Caco-2 (cell line): Measurements from ENCODE around the gene ATP6V1F. TPM values are rescaled to one million over a fixed set of nuclear protein-coding genes. Genes with fewer than 3 reads are reported as not detected.

ENCODE experiments used
- BruUV-seq: library from RNA; stranded (reverse); fragments of 400-500 nt; replicated peaks from 2 replicates; lab custom pipeline; 2021; lab: Mats Ljungman, UMichigan
- CTCF ChIA-PET: fragments of 300-600 bp; sonication (Branson Sonifier 250); formaldehyde crosslinking; loops from one replicate; lab custom pipeline; 2022; ENCODE audit warnings: antibody characterized with exemption; lab: Charles Lee
- POLR2A ChIA-PET: fragments of 300-600 bp; sonication (Branson Sonifier 250); formaldehyde crosslinking; loops from one replicate; lab custom pipeline; 2022; ENCODE audit warnings: antibody characterized with exemption; lab: Charles Lee
- DNase-seq, 2 experiments: peaks; one replicate each; pipeline versions ENCODE4 v3.0.0 to v3.0.0-alpha.2; 2020 to 2022
- H3K27me3 ChIP-seq: replicated peaks from 2 replicates; pipeline ENCODE4 v1.6.0; 2011; ENCODE audit warnings: low read length; ENCODE audit not compliant: control insufficient read depth, insufficient read depth
- H3K36me3 ChIP-seq: 2 replicates; pipeline ENCODE4 v1.5.1; 2011; ENCODE audit warnings: low read length; ENCODE audit not compliant: control insufficient read depth, insufficient read depth
- H3K4me1 ChIP-seq: fragments of 250-450 bp; sonication (Bioruptor Pico); 2 replicates; pipeline ENCODE4 v1.5.1; 2020; ENCODE audit warnings: mild to moderate bottlenecking
- H3K4me3 ChIP-seq: 2 replicates; pipeline ENCODE4 v1.5.1; 2011; ENCODE audit warnings: low read depth, mild to moderate bottlenecking, control low read depth, low read length
- H3K9me3 ChIP-seq: fragments of 250-450 bp; sonication (Bioruptor Pico); 2 replicates; pipeline ENCODE4 v1.5.1; 2020; ENCODE audit warnings: mild to moderate bottlenecking, moderate library complexity
- H3K27ac Mint-ChIP-seq: one replicate; pipeline ENCODE4 v1.8.0; 2022; ENCODE audit warnings: mixed read lengths; ENCODE audit not compliant: unreplicated experiment
- H3K27me3 Mint-ChIP-seq: one replicate; pipeline ENCODE4 v1.8.0; 2022; ENCODE audit warnings: mixed read lengths; ENCODE audit not compliant: insufficient read depth, unreplicated experiment
- H3K36me3 Mint-ChIP-seq: one replicate; pipeline ENCODE4 v1.8.0; 2022; ENCODE audit warnings: mild to moderate bottlenecking, mixed read lengths; ENCODE audit not compliant: insufficient read depth, unreplicated experiment
- H3K4me1 Mint-ChIP-seq: one replicate; pipeline ENCODE4 v1.8.0; 2022; ENCODE audit warnings: low read depth, mixed read lengths; ENCODE audit not compliant: unreplicated experiment
- H3K4me3 Mint-ChIP-seq: one replicate; pipeline ENCODE4 v1.8.0; 2022; ENCODE audit warnings: mild to moderate bottlenecking, moderate library complexity, mixed read lengths; ENCODE audit not compliant: unreplicated experiment
- H3K9me3 Mint-ChIP-seq: one replicate; pipeline ENCODE4 v1.8.0; 2022; ENCODE audit warnings: mixed read lengths; ENCODE audit not compliant: unreplicated experiment
- CTCF ChIP-seq, 2 experiments: fragments of 200-600 bp in 1 of 2; IDR thresholded peaks; 1 replicate in 1 of 2; 2 replicates in 1 of 2; pipeline versions ENCODE4 v1.5.1 to v1.8.0; 2011 to 2022; ENCODE audit warnings: antibody characterized with exemption in 1 of 2, control low read depth in 1 of 2, inconsistent platforms in 1 of 2, low read depth in 1 of 2, low read length in 1 of 2, mild to moderate bottlenecking in 1 of 2, moderate library complexity in 1 of 2; ENCODE audit not compliant: insufficient read depth in 1 of 2, severe bottlenecking in 1 of 2, unreplicated experiment in 1 of 2
- intact Hi-C: fragments of 100-400 bp; cut with micrococcal nuclease; formaldehyde crosslinking; loops from one replicate; pipeline ENCODE4 v1.10.0; 2022; ENCODE audit not compliant: unreplicated experiment
- total RNA-seq: library from RNA; stranded (reverse); gene quantifications from 2 replicates; pipeline ENCODE4 v1.2.3, GENCODE V29; 2022

ATP6V1F gene
- total RNA-seq, 1 experiment from 2014 or later, result 162 TPM

GRCh38 chr7:128815289-128815942, 47.2 kb upstream of the ATP6V1F start:
- H3K36me3 ChIP-seq, result no peaks in the 10 kb centered on the region
- H3K27me3 ChIP-seq, result no peaks in the 10 kb centered on the region; the same call in 1 of the 2 replicates
- no peak overlapping the region for H3K4me3 ChIP-seq
- CTCF ChIA-PET, result no interaction called here
- peaks cover 25% of the 10 kb centered on the region for H3K27me3 Mint-ChIP-seq
- no peak overlapping the region for H3K4me3 Mint-ChIP-seq
- H3K4me1 Mint-ChIP-seq, result peaks cover 6% of the 10 kb centered on the region
- H3K9me3 ChIP-seq, result no peaks in the 10 kb centered on the region
- H3K36me3 Mint-ChIP-seq, result no peaks in the 10 kb centered on the region
- DNase-seq, result no peak
- no TSS peak for BruUV-seq
- intact Hi-C loops, result no loop called here
- H3K4me1 ChIP-seq, result no peaks in the 10 kb centered on the region
- POLR2A ChIA-PET, result no interaction called here
- H3K27ac Mint-ChIP-seq, result no peak overlapping the region
- no peak for TF ChIP-seq CTCF (IDR thresholded peaks at IDR 0.05; ENCODE audit: insufficient read depth in 1 of 2, low read depth in 1 of 2, low read length in 1 of 2, severe bottlenecking in 1 of 2, unreplicated experiment in 1 of 2)
- no peaks in the 10 kb centered on the region for H3K9me3 Mint-ChIP-seq

- BruUV-seq, result no TSS peak
- Histone ChIP-seq H3K36me3 (no peaks in the 10 kb centered on the region), H3K27me3 (no peaks in the 10 kb centered on the region; the same call in 1 of the 2 replicates), H3K9me3 (no peaks in the 10 kb centered on the region), H3K4me3 (no peak overlapping the region), H3K4me1 (no peaks in the 10 kb centered on the region)
- H3K27me3 Mint-ChIP-seq, result peaks cover 26% of the 10 kb centered on the region
- intact Hi-C loops, result no loop called here
- DNase-seq, result no peak
- TF ChIP-seq CTCF (IDR thresholded peaks at IDR 0.05; ENCODE audit: insufficient read depth in 1 of 2, low read depth in 1 of 2, low read length in 1 of 2, severe bottlenecking in 1 of 2, unreplicated experiment in 1 of 2), result no peak
- no peaks in the 10 kb centered on the region for H3K36me3 Mint-ChIP-seq
- ChIA-PET CTCF (interaction anchor here (1.3 kb wide), 1 partner anchor 9 kb away, joined by 4 read pairs; no protein-coding TSS in a partner anchor), POLR2A (no interaction called here)
- H3K4me1 Mint-ChIP-seq, result peaks cover 6% of the 10 kb centered on the region
- H3K27ac Mint-ChIP-seq, result no peak overlapping the region
- no peak overlapping the region for H3K4me3 Mint-ChIP-seq
- H3K9me3 Mint-ChIP-seq, result no peaks in the 10 kb centered on the region
Observed at GRCh38 chr7:128818694-128819093, 44.0 kb upstream of the ATP6V1F start.

- no peak for DNase-seq
- CTCF ChIA-PET, result no interaction called here
- BruUV-seq, result no TSS peak
- Histone ChIP-seq H3K27me3 (no peaks in the 10 kb centered on the region; the same call in 1 of the 2 replicates), H3K36me3 (no peaks in the 10 kb centered on the region), H3K9me3 (no peaks in the 10 kb centered on the region), H3K4me3 (no peak overlapping the region), H3K4me1 (no peaks in the 10 kb centered on the region)
- TF ChIP-seq CTCF (IDR thresholded peaks at IDR 0.05; ENCODE audit: insufficient read depth in 1 of 2, low read depth in 1 of 2, low read length in 1 of 2, severe bottlenecking in 1 of 2, unreplicated experiment in 1 of 2), result no peak
- no peak overlapping the region for H3K4me3 Mint-ChIP-seq
- no peak overlapping the region for H3K27ac Mint-ChIP-seq
- no peaks in the 10 kb centered on the region for H3K36me3 Mint-ChIP-seq
- POLR2A ChIA-PET, result no interaction called here
- intact Hi-C loops, result no loop called here
- H3K4me1 Mint-ChIP-seq, result peaks cover 3% of the 10 kb centered on the region
- peaks cover 15% of the 10 kb centered on the region for H3K27me3 Mint-ChIP-seq
- no peaks in the 10 kb centered on the region for H3K9me3 Mint-ChIP-seq
Observed at GRCh38 chr7:128821724-128822123, 40.9 kb upstream of the ATP6V1F start.
